GM12878 (cell line): ENCODE data around the gene ZNF248.

Experiments used
- EZH2 ChIP-seq: IDR thresholded peaks from 2 replicates; pipeline ENCODE4 v1.6.1; 2012; ENCODE audit warnings: low read depth, mild to moderate bottlenecking, control low read depth, inconsistent platforms, low read length, borderline replicate concordance; ENCODE audit not compliant: control insufficient read depth
- POLR2A ChIP-seq: IDR thresholded peaks from 2 replicates; pipeline ENCODE4 v1.6.1; 2011; ENCODE audit warnings: low read depth, mild to moderate bottlenecking, low read length
- RB1 ChIP-seq: fragments of 450-650 bp; formaldehyde crosslinking; IDR thresholded peaks from 2 replicates; pipeline ENCODE4 v1.6.1; 2017; ENCODE audit warnings: mild to moderate bottlenecking, borderline replicate concordance
- RCOR1 ChIP-seq: conservative IDR thresholded peaks from 2 replicates; pipeline ENCODE4 v1.6.1; 2012; ENCODE audit warnings: low read depth, low read length, improper control_type of control experiment
- SMC3 ChIP-seq: IDR thresholded peaks from 2 replicates; pipeline ENCODE4 v1.6.1; 2011; ENCODE audit warnings: low read length, improper control_type of control experiment, borderline replicate concordance
- TCF12 ChIP-seq: IDR thresholded peaks from 2 replicates; pipeline ENCODE4 v1.6.1; 2011; ENCODE audit warnings: low read depth, mild to moderate bottlenecking, low read length
- TF ChIP-seq, protein P1 (sequence below), 3 experiments: IDR thresholded peaks in 2 of 3; conservative IDR thresholded peaks in 1 of 3; 2 replicates each; pipeline ENCODE4 v1.5.1; 2011; ENCODE audit warnings: low read depth in 3 of 3, low read length in 3 of 3, mild to moderate bottlenecking in 3 of 3, control low read depth in 2 of 3, moderate library complexity in 2 of 3, inconsistent platforms in 1 of 3, mixed read lengths in 1 of 3; ENCODE audit not compliant: control insufficient read depth in 2 of 3, insufficient read depth in 1 of 3; ENCODE audit errors: extremely low read depth in 1 of 3
- TF ChIP-seq, protein P2 (sequence below): IDR thresholded peaks from 2 replicates; pipeline ENCODE4 v1.6.1; 2011; ENCODE audit warnings: low read depth, low read length, improper control_type of control experiment, borderline replicate concordance
- TF ChIP-seq, protein P3 (sequence below): IDR thresholded peaks from 2 replicates; pipeline ENCODE4 v1.6.1; 2012; ENCODE audit warnings: low read depth, low read length, improper control_type of control experiment

- TF ChIP-seq RB1, result no peak
- TF ChIP-seq, protein P1, sequence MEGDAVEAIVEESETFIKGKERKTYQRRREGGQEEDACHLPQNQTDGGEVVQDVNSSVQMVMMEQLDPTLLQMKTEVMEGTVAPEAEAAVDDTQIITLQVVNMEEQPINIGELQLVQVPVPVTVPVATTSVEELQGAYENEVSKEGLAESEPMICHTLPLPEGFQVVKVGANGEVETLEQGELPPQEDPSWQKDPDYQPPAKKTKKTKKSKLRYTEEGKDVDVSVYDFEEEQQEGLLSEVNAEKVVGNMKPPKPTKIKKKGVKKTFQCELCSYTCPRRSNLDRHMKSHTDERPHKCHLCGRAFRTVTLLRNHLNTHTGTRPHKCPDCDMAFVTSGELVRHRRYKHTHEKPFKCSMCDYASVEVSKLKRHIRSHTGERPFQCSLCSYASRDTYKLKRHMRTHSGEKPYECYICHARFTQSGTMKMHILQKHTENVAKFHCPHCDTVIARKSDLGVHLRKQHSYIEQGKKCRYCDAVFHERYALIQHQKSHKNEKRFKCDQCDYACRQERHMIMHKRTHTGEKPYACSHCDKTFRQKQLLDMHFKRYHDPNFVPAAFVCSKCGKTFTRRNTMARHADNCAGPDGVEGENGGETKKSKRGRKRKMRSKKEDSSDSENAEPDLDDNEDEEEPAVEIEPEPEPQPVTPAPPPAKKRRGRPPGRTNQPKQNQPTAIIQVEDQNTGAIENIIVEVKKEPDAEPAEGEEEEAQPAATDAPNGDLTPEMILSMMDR (IDR thresholded peaks at IDR 0.05 in 2 of 3, conservative IDR thresholded peaks at IDR 0.05 in 1 of 3; ENCODE audit: control insufficient read depth in 2 of 3, extremely low read depth in 1 of 3, insufficient read depth in 1 of 3, low read depth in 3 of 3, low read length in 3 of 3), result no peak
- TF ChIP-seq, protein P2, sequence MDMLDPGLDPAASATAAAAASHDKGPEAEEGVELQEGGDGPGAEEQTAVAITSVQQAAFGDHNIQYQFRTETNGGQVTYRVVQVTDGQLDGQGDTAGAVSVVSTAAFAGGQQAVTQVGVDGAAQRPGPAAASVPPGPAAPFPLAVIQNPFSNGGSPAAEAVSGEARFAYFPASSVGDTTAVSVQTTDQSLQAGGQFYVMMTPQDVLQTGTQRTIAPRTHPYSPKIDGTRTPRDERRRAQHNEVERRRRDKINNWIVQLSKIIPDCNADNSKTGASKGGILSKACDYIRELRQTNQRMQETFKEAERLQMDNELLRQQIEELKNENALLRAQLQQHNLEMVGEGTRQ, result no peak
- TF ChIP-seq POLR2A, result no peak
- TF ChIP-seq RCOR1, result no peak
- TF ChIP-seq SMC3, result no peak
- no peak for TF ChIP-seq TCF12
- no peak for TF ChIP-seq EZH2
- TF ChIP-seq, protein P3, sequence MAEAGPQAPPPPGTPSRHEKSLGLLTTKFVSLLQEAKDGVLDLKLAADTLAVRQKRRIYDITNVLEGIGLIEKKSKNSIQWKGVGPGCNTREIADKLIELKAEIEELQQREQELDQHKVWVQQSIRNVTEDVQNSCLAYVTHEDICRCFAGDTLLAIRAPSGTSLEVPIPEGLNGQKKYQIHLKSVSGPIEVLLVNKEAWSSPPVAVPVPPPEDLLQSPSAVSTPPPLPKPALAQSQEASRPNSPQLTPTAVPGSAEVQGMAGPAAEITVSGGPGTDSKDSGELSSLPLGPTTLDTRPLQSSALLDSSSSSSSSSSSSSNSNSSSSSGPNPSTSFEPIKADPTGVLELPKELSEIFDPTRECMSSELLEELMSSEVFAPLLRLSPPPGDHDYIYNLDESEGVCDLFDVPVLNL, result no peak
Observed at GRCh38 chr10:37780536-37780935, 76.9 kb downstream of the ZNF248 start.
